Stimulated activated CD8-positive, alpha-beta memory T cell treated with anti-CD3 and anti-CD28 coated beads, Interleukin-7, amount 100 ng/mL, for 24 hours (primary cell): ENCODE results near the gene UBC.
A peak's percentile ranks its signal among the peaks of the same experiment; 100 is the strongest.
"Not testable (repeated sequence)": the region's sequence is repeated elsewhere in the genome, so short reads cannot be mapped to it uniquely, and the experiment has no call there.

ENCODE experiments used
- DNase-seq: peaks from one replicate; pipeline ENCODE4 v3.0.0-alpha.2; 2020; ENCODE audit warnings: low read depth

UBC gene

DNA sequence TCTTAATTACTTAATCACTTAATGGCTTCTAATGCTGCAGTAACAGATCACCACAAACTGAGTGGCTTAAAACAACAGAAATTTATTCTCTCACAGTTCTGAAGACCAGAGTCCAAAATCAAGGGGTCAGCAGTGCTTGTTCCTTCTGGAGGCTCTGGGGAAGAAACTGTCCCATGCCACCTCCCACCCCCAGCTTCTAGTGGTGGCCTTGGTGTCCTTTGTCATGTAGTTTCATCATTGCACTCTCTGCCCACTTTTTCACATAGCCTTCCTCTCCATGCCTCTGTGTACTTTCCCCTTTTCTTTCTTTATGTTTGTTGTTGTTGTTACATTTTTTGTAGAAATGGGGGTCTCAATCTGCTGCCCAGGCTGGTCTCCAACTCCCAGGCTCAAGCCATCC, 16.1 kb upstream of the UBC start:
- no peak for DNase-seq

DNA sequence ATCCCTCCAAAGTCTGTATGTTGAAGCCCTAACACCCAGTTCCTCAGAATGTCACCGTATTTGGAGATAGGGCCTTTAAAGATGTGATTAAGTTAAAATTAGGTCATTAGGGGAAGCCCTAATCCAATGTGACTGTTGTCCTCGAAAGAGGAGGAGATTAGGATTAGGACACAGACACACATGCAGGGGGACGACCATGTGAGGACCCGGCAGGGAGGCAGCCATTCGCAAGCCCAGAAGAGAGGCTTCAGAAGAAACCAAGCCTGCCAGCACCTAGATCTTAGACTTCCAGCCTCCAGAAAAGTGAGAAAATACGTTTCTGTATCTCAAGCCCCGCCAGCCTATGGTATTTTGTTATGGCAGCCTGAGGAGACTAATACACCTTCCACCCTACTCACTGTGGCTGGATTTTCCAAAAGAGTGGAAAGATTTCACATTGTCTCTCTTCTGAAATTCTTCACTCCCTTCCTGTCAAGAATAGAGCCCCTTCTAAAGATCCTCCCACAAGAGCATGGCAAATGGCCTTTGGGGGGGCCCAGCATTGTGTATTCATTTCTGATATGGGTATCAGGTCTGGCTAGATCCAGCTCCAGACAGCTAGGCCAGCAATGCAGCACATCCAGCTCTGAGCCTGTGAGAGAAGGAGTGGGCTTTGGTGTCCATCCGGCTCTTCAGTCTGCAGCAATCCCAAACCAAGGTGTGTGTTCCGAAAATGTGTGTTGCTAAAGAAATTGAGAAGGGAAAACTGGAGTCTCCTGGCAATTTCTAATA, 15.4 kb upstream of the UBC start:
- no peak for DNase-seq

DNA sequence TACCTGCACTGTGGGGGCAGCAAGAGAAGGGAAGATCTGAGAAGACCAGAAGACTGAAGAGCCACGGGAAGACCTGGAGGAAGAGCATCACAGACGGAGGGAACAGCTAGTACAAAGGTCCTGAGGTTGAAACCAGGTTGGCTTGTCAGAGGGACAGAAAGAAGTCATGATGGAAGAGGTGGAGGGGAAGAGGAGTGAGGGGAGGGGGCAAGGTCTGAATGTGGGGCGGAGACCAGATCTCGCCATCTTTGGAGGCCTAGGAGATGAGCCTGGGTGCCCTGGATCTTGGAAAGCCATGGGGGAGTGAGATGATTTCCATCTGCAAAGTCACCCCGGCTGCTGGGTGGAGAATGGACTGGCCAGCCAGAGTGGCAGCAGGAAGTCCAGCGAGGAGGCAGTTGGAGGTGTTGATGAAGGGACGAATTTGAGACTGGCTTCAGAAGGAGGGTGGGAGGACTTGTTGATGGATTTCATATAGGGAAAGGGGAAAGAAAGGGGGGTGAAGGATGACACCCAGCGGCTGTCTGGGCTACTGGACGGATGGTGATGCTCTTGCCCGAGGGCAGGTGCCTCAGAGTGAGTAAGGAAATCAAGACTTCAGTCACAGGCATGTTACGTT, 14.6 kb upstream of the UBC start:
- no peak for DNase-seq

DNA sequence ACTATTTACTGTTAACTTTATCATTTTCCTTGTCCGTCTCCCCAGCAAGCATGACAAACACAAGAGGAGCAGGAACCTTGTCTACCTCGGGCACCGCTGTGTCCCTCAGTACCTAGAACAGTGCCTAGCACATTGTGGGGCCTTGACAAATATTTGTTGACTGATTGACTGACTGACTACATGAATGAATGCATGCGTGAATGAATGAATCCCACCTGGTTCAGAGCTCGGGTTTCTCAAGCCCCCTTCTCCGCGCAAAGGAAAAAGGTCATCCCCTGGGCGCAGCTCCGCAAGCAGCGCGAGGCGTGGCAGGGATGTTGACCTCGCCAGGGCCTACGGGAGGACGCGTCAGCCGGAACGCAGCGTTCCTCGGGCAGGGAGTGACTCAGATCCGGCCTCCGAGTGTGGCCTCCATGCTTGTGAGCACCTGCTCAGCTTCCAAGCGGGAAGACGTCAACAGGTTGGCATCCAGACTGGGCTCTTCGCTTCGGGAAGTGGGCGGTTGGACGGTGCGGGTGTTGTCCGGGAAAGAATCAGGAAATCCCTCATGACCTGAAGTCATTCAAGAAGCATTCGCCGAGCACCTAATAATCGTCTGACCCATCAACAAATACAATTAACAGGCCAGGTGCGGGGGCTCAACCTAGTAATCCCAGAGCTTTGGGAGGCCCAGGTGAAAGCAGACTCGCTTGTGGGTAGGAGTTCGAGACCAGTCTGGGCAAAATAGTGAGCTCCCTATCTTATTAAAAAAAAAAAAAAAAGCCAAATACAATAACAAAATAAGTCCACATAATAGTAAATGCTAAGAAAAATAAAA, 13.9 kb upstream of the UBC start:
- no peak for DNase-seq

DNA sequence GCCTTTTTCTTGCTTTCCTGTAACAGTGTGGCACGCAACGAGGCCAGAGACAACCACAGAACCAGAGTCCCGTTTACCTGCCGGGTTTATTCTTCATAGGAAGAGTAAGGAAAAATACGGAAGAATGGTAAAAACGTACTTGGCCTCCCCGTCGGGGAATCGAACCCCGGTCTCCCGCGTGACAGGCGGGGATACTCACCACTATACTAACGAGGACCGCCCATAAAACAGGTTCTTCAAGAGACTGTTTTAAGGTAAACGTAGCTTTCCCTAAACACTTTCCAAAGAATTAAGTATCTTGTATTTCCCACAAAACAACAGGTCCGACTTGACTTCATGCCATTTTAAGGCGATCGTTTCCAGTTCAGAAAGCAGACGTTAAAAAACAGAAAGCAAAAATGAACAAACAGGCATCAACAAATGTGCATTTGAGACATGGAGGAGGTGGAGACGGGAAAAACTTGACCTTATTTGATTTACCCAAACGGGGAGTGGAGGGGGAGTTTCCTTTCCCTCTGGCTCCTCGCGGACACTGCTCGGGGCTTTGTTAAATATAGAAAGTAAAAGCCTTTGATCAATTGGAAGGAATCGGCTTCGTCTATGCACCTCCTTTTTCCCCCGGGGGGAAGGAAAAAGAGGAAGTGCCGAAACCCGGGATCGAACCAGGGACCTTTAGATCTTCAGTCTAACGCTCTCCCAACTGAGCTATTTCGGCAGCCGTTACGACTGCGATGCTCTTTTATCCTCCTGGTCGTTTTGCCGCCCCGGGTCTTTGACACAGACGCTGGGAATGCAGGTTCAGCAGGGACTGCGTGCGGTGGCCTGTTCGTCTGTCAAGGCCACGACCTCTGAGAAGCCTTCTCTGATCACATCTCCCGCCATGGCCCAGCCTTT, 13.0 kb upstream of the UBC start:
- DNase-seq = peak; percentile 95

DNA sequence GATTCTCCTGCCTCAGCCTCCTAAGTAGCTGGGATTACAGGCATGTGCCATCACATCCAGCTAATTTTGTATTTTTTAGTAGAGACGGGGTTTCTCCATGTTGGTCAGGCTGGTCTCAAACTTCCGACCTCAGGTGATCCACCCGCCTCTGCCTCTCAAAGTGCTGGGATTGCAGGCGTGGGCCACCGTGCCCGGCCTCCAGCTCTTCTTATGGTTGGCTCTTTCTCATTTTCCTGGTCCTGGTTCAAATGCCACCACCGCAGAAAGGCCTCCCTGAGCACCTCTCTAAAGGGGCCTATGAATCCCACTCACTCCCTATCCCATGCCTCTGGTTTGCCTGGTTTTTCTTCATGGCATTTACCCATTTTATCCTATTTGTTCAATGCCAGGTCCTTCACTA, 11.3 kb upstream of the UBC start:
- not testable (repeated sequence) for DNase-seq

DNA sequence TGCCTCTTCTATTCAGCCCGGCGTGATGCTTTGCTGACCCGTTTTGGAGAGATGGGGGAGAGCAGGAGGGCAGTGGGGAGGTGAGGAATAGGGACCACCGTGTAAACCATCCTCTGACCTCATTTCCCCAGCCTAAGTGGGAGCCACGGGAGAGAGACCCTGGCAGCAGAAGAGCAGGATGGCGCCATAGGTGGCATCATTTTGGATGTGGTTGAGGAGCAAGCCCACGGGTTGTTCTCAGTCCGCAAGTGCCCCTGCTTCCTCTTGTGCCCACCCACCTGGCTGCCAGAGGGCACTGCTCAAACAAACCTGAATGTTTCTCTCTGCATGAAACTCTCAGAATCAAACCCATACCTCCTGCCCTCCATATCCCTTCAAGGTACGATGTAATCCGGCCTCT, 10.7 kb upstream of the UBC start:
- DNase-seq = no peak

DNA sequence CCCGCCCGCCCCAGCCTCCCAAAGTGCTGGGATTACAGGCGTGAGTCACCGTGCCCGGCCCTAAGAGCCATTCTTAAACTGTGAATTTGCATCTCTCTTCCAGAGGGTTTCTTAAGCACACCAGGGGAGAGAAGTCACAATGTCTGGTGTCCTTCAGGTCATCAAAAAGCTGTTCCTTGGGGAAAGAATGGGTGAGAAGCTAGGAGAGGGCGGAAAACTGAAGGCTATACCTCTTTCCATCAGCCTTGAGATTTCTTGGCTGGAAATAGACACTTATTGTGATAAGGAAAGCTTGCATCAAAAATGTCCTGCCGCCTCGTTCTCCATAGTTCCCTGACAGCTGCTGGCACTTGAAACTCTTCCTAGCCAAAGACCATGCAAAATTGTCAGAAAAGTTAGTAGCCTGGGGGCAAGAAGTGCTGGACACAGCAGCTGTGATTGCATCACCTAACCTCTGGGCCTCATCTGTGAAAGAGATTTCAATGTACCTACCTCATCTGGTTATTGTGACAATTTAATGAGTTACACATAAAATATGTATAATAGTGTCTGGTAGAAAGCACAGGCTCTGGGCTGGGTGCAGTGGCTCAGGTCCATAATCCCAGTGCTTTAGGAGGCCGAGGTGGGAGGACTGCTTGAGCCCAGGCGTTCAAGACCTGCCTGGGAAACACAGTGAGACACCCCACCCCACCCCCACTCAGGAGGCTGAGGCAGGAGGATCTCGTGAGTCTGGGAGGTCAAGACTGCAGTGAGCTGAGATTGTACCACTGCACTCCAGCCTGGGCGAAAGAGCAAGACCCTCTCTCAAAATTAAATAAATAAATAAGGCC, 9.7 kb upstream of the UBC start:
- DNase-seq = no peak

DNA sequence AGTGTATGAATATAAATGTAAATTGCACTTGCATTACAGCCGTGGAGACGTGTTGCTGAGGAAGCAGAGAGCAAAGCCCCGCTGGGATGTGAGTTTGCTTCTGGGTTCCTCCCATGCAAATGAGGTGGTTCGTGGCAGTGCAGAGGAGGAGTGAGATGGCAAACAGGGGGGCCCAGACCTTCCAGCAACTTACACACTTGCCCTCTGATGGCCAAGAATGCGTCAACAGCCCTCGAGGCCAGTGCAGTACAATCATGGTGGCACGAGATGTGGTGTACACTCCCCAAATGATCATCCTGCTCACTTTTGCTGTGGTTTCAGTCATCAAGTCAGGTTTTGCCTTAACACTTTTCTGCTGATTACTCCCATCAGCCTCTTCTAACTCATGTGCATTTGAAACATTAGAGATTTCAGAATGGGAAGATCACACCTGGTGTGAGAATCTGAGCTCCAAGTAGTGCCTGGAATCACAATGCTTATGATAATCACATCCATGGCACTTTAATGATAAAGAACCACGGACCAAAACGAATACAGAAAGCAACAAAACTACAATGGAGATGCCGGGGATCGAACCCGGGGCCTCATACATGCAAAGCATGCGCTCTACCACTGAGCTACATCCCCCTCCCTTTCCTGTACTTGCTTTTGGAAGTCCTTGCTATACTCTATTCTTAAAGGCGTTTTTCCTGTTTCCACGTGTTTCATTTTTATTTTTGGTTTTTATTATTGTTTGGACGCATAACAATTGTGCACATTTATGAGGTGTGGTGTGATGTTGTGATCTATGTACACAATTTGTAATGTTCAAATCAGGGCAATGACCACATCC, 7.0 kb upstream of the UBC start:
- no peak for DNase-seq

DNA sequence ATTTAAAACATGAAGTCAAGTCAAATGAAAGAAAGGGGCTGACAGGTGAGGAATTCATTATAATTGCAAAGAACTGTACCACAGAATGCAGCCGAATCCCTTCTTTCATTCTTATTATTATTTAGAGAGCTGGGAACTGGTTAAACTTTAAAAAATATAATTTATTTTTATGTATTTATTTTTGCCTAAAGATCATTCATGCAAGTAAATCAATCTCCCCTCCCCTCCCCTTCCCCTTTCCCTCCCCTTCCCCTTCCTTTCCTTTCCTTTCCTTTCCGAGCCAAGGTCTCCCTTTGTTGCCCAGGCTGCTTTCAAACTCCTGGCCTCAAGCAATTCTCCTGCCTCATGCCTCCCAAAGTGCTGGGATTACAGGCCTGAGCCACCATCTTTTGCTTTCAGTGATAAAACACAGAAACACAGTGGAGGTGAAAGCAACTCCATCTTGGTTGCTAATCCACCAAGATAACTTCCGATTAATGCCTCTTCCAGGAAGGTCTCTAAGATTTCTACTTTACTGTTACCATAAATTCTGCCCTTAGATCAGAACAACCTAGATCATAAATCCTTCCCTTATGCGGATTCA, 6.0 kb upstream of the UBC start:
- no peak for DNase-seq

DNA sequence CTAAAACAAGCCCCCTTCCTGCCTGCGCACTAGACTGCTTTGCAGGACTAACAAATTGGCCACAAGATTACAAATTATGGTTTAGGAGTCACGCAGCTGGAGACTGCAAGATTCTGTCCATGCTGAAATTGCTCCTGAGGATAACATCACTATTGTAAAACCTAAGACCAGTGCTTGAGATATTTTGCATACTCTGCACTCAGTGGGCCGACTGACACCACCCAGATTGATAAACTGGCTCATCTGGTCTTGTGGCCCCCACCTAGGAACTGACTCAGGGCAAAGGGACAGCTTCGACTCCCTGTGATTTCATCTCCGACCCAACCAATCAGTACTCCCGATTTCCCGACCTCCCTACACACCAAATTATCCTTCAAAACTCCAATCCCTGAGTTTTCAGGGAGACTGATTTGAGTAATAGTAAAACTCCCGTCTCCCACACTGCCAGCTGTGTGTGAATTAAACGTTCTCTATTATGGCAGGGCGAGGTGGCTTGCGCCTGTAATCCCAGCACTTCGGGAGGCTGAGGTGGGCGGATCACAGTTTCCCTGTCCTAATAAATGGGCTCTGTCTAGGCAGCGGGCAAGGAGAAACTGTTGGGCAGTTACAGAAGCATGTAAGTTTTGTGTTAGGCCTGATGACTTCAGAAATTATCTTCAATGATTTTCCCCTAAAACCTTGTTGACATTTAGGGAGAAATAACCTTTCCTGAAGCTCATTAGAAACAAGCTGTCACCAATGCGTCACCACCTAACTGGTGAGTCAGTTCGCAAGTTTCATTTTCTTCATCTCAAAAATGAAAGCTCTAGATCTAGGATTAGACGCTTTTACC, 5.3 kb upstream of the UBC start:
- DNase-seq = no peak

DNA sequence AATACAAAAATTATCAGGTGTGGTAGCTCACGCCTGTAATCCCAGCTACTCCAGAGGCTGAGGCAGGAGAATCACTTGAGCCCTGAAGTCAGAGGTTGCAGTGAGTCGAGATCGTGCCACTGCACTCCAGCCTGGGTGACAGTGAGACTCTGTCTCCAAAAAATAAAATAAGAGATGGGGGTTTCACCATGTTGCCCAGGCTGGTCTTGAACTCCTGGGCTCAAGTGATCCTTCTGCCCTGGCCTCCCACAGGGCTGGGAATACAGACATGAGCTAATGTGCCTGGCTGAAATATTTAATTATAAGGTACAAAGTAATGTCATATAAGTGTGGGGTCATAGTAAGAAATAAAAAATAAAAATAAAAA, 4.2 kb upstream of the UBC start:
- not testable (repeated sequence) for DNase-seq

DNA sequence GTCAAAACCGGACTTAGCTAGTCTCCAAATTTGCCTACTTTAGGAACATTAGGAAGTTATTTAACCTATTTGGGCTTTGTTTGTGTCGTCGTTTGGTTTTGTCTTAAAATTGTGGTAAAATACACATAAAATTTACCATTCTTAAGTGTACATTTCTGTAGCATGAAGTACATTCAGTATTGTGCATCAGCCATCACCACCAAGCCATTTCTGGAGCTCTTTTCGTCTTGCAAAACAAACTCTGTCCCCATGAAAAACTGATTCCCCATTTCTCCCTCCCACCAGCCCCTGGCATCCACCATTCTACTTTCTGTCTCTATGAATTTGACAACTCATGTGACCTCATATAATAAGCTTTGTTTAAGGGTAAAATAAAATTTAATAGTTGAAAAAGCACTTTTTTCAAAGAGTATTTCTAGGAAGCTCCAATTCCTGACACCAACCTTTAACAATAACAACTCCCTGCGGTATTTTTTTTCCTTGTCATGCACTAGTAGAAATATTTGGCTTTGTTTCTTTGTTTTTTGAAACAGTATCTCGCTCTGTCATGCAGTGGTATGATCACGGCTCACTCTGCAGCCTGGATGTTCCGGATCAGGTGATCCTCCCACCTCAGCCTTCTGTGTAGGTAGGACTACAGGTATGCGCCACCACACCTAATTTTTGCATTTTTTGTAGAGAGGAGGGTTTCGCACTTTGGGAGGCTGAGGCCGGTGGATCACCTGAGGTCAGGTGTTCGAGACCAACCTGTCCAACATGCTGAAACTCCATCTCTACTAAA, 3.6 kb upstream of the UBC start:
- DNase-seq = no peak

DNA sequence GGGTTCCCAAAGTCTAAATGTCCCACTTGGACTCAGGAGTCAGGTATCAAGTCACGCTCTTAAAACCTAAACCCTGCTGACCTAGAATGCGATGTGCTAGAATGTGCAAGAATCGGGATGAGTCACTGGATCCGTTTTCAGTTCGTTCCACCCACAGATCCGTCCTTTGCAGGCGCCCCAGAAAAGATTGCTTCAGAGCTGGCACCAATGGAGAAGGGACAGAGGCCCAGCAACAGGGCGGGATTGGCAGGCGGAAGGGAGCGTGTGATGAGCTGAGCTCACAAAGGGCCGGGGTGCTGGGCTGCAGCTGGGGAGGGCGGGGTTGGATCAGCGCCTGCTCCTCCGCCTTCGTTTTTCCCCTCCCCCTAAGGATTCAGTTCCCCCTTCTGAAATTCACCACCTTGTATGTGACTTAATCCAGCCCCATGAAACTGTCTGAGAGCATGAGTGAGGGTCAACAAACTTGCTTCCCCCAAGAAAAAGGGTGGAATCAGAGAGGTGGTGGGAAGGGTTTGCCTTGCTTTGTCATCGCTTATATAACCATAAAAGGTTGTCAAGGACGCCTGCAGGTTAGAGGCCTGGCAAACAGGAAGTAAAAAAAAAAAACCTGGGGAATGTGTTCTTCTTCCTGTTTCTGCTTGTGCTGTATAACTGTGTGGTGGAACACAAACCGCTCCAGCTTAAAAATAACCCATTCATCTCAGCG, 2.8 kb upstream of the UBC start:
- DNase-seq = peak; percentile 80

DNA sequence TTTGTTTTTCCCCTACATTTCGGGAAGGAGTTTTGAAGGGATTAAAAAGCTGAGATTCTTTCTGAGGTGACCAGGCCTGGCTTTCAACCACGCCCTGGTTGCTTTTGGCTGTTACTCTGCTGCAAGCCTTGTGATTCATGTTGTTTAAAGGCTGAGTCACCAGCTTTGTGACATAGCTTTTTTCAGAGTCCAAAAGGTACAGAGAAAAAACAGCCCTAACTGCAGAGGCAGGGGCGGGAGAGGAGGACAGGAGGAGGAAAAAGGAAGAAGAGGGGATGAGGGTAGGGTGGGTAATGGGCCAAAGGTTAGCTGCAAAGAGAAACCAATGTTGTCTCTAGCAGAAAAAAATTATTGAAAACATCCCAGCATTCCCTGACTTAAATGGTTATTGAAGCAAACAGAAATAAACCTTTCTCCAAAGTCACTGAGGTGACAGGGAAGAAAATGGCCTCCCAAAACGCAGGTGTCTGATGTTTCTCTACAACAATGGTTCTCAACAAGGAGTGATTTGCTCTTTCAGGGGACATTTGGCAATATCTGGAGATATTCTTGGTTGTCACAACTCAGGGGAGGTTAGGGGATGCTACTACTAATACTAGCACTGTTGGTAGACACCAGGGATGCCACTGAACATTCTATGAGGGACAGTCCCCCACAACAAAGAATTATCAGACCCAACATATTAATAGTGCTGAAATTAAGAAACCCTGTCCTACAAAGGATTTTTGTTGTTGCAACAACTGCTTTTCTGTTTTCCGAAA, 2.1 kb upstream of the UBC start:
- no peak for DNase-seq
